BE2C (cell line): Measurements from ENCODE around the gene LARP1. TPM values are rescaled to one million over a fixed set of nuclear protein-coding genes. Genes with fewer than 3 reads are reported as not detected.

Experiments
- DNase-seq: peaks from one replicate; pipeline ENCODE4 v3.0.0-alpha.2; 2020
- H3K27me3 ChIP-seq: fragments of 250-450 bp; sonication (Bioruptor Pico); 2 replicates; pipeline ENCODE4 v1.5.1; 2020; ENCODE audit warnings: mild to moderate bottlenecking
- H3K36me3 ChIP-seq: fragments of 250-450 bp; sonication (Bioruptor Pico); 2 replicates; pipeline ENCODE4 v1.5.1; 2020; ENCODE audit warnings: mild to moderate bottlenecking
- H3K4me1 ChIP-seq: fragments of 250-450 bp; sonication (Bioruptor Pico); 2 replicates; pipeline ENCODE4 v1.5.1; 2020
- H3K4me3 ChIP-seq: 2 replicates; pipeline ENCODE4 v1.5.1; 2011; ENCODE audit warnings: low read depth, low read length
- H3K9me3 ChIP-seq: fragments of 250-450 bp; sonication (Bioruptor Pico); 2 replicates; pipeline ENCODE4 v1.5.1; 2020
- polyA plus RNA-seq: library from polyadenylated mRNA; unstranded; fragments of >200 nt; gene quantifications from one replicate; pipeline ENCODE4 v1.2.1, GENCODE V29; 2012; ENCODE audit warnings: low read depth, missing spikeins; ENCODE audit not compliant: insufficient read length, insufficient read depth
- TF ChIP-seq, protein P1 (sequence below): IDR thresholded peaks from 2 replicates; pipeline ENCODE4 v1.5.1; 2012; ENCODE audit warnings: mild to moderate bottlenecking, low read depth, low read length

Gene LARP1
- polyA plus RNA-seq = 265 TPM

- Histone ChIP-seq H3K4me1 (peaks cover 20% of the 10 kb centered on the region), H3K9me3 (no peaks in the 10 kb centered on the region), H3K27me3 (no peaks in the 10 kb centered on the region), H3K36me3 (peaks cover 12% of the 10 kb centered on the region), H3K4me3 (peak within 1 kb of the TSS; percentile 97)
- peak; percentile 68 for DNase-seq
- TF ChIP-seq, protein P1, sequence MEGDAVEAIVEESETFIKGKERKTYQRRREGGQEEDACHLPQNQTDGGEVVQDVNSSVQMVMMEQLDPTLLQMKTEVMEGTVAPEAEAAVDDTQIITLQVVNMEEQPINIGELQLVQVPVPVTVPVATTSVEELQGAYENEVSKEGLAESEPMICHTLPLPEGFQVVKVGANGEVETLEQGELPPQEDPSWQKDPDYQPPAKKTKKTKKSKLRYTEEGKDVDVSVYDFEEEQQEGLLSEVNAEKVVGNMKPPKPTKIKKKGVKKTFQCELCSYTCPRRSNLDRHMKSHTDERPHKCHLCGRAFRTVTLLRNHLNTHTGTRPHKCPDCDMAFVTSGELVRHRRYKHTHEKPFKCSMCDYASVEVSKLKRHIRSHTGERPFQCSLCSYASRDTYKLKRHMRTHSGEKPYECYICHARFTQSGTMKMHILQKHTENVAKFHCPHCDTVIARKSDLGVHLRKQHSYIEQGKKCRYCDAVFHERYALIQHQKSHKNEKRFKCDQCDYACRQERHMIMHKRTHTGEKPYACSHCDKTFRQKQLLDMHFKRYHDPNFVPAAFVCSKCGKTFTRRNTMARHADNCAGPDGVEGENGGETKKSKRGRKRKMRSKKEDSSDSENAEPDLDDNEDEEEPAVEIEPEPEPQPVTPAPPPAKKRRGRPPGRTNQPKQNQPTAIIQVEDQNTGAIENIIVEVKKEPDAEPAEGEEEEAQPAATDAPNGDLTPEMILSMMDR = no peak
These were observed at the start of gene LARP1 for GRCh38 chr5:154755361-154756008. Gene LARP1 (plus strand): TSS chr5:154755377. CDS start chr5:154755758, 381 bp downstream.

- no peaks in the 10 kb centered on the region for H3K27me3 ChIP-seq
- no peaks in the 10 kb centered on the region for H3K4me1 ChIP-seq
- DNase-seq = no peak
- TF ChIP-seq, protein P1 = no peak
- H3K9me3 ChIP-seq = no peaks in the 10 kb centered on the region
- H3K36me3 ChIP-seq = no peaks in the 10 kb centered on the region
- no peak overlapping the region for H3K4me3 ChIP-seq
These were observed 48.8 kb upstream of the LARP1 start for GRCh38 chr5:154706416-154706815.

DNA sequence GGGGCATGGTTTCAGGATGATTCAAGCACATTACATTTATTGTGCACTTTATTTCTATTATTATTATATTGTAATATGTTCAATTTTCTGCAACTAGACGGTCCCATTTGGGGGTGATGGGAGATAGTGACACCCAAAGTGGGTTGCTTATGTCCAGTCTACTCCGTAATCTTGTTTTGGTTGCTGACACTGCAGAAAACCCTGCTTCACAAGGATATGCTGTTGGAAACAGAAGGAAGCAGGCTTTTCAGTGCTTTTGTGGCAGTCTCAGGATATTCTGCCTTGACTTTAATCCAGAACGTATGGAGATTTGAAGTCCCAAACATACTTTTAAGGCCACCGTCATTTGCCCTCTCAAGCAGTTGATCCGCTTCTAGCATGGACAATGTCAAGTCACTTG, 47.5 kb upstream of the LARP1 start:
- TF ChIP-seq, protein P1 = no peak
- no peaks in the 10 kb centered on the region for H3K27me3 ChIP-seq
- no peak overlapping the region for H3K4me3 ChIP-seq
- H3K4me1 ChIP-seq = no peaks in the 10 kb centered on the region
- H3K36me3 ChIP-seq = no peaks in the 10 kb centered on the region
- no peaks in the 10 kb centered on the region for H3K9me3 ChIP-seq
- no peak for DNase-seq

GRCh38 chr5:154708207-154708606, 47.0 kb upstream of the LARP1 start:
- H3K36me3 ChIP-seq = no peaks in the 10 kb centered on the region
- TF ChIP-seq, protein P1 = no peak
- H3K27me3 ChIP-seq = no peaks in the 10 kb centered on the region
- H3K4me1 ChIP-seq = no peaks in the 10 kb centered on the region
- no peak for DNase-seq
- no peak overlapping the region for H3K4me3 ChIP-seq
- no peaks in the 10 kb centered on the region for H3K9me3 ChIP-seq

DNA sequence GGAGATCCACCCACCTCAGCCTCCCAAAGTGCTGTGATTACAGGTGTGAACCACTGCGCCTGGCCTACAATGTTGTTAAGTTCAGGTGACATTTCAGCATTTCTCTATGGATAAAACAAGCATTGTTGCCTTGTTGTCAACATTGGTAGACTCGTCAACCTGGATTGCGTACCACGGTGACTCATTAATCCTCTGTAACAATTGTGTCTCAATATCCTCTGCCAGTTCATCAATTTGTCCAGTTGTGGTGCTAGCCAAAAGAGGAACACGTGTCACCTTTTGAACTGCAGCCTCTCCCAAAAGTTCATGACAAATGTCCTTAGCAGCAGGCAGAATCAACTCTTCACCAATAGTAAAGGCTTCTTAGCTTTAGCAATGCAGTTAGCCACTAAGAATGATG, 46.3 kb upstream of the LARP1 start:
- DNase-seq = no peak

More for the DNA sequence above, 46.3 kb upstream of the LARP1 start:
- TF ChIP-seq, protein P1 = no peak
- H3K9me3 ChIP-seq = no peaks in the 10 kb centered on the region
- no peaks in the 10 kb centered on the region for H3K27me3 ChIP-seq
- no peak overlapping the region for H3K4me3 ChIP-seq
- no peaks in the 10 kb centered on the region for H3K36me3 ChIP-seq
- H3K4me1 ChIP-seq = no peaks in the 10 kb centered on the region
